ENCODE data around the gene COPB1.
"Not testable (repeated sequence)": the region's sequence is repeated elsewhere in the genome, so short reads cannot be mapped to it uniquely, and the experiment has no call there.

DNA sequence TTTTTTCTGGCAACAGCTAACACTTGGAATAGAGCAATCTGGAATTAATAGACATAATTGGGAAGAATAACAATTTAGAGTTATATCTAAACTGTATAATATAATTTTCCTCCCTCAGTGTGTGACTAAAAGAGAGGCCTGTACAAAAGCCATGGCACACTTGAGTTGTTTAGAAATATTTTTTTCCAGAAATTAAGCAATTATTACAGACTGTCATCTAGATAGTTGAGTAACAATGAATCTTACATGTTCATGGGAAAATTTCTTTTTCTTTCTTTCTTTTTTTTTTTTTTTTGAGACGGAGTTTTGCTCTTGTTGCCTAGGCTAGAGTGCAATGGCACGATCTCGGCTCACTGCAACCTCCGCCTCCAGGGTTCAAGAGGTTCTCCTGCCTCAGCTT is 35.6 kb upstream of the COPB1 start:
- TF ChIP-seq CTCF (conservative IDR thresholded peaks at IDR 0.05; ENCODE audit: low read length); EZH2phosphoT487 (IDR thresholded peaks at IDR 0.05; ENCODE audit: borderline replicate concordance): not testable (repeated sequence)

Data from Loucy (cell line).